HepG2 (cell line): ENCODE results near the gene S100Z.

Source experiments
- CTCF ChIP-seq: sonication (generic); formaldehyde crosslinking; IDR thresholded peaks from 2 replicates; pipeline ENCODE4 v1.5.0; 2020; ENCODE audit warnings: mild to moderate bottlenecking, missing genetic modification reagents, moderate library complexity
- TCF12 ChIP-seq, 2 experiments: fragments of 450-650 bp in 1 of 2; sonication (generic) in 1 of 2; formaldehyde crosslinking in 1 of 2; IDR thresholded peaks; 2 replicates each; pipeline versions ENCODE4 v1.6.1 to v1.8.0; 2017 to 2022; ENCODE audit warnings: antibody characterized with exemption in 1 of 2, mild to moderate bottlenecking in 1 of 2, missing genetic modification reagents in 1 of 2, moderate library complexity in 1 of 2

- TF ChIP-seq TCF12 (IDR thresholded peaks at IDR 0.05) (no peak), TCF12 (CRISPR knock-in tag; IDR thresholded peaks at IDR 0.05) (no peak), CTCF (CRISPR knock-in tag) (no peak)
Observed at GRCh38 chr5:76836585-76836984, 13.2 kb upstream of the S100Z start.
